Erythroblast (primary cell): ENCODE results near the gene THEM5.

ENCODE experiments used
- GATA1 ChIP-seq: IDR thresholded peaks from 2 replicates; pipeline ENCODE4 v1.6.1; 2011; ENCODE audit warnings: low read depth, mild to moderate bottlenecking, control low read depth, low read length, moderate library complexity
- POLR2A ChIP-seq: IDR thresholded peaks from 2 replicates; pipeline ENCODE4 v1.6.1; 2011; ENCODE audit warnings: mild to moderate bottlenecking, low read length

DNA sequence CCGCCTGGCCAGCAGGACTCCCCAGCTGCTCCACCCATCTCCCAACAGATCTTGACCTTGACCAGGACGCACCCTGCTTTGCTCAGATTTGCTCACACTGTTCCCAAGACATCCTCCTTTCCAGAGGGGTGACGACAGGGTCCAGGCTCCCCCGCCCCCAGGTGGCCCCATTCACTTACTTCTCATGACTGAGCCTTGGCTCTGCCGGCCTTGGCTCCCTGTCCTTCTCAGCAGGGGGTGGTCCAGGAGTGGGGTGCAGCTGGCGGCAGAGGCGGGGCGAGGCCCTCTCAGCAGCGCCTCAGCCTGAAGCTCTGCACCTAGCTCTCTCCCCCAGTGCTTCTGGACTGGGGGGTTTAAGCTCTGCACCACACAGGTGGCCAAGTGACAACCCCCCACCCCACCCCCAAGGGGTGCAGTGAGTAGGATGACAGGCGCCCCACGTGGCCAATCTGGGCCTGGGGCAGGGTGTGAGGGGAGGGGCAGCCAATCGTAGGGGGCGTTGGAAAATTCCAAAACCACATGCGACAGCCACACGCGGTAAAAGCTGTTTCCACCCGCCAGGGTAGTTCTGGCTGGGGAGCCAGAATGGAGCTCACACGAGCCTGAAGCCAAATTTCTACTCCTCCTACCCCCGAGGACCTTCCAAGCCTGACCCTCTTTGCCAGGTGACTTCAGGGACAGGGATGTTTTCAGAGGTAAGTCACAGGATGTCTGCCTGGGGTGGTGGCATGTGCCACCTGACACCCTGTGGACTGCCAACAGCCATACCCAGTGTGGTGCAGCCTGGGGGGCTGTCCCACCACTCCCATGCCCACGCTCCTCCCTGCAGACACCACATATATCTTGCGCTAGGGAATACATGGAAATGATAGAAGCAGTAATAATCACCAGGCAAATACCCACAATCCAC lies 27.5 kb downstream of the THEM5 start:
- TF ChIP-seq POLR2A (no peak), GATA1 (no peak)
